Stimulated activated CD4-positive, alpha-beta T cell treated with anti-CD3 and anti-CD28 coated beads, Interleukin-4, amount 100 ng/mL, for 24 hours (primary cell): Measurements from ENCODE around the gene GVQW3.
A peak's percentile ranks its signal among the peaks of the same experiment; 100 is the strongest.

Experiments
- DNase-seq: peaks from one replicate; pipeline ENCODE4 v3.0.0-alpha.2; 2020

The GVQW3 gene

GRCh38 chr11:76380977-76381719, at the start of gene GVQW3, which contains the start of gene THAP12:
GVQW3 (plus strand) TSS chr11:76381323; CDS start chr11:76381829, 506 bp downstream.
THAP12 (minus strand) TSS chr11:76381132; CDS start chr11:76380836, 296 bp downstream.
- peak; percentile 96 for DNase-seq

GRCh38 chr11:76334826-76335389, 46.2 kb upstream of the GVQW3 start:
- no peak for DNase-seq

GRCh38 chr11:76335842-76336241, 45.3 kb upstream of the GVQW3 start:
- DNase-seq: no peak

- no peak for DNase-seq
Observed at GRCh38 chr11:76336597-76336996, 44.5 kb upstream of the GVQW3 start.

GRCh38 chr11:76337469-76337868, 43.7 kb upstream of the GVQW3 start:
- DNase-seq: no peak

- DNase-seq: no peak
Observed at GRCh38 chr11:76337923-76338322, 43.2 kb upstream of the GVQW3 start.

GRCh38 chr11:76339221-76339620, 41.9 kb upstream of the GVQW3 start:
- no peak for DNase-seq

GRCh38 chr11:76347466-76347865, 33.7 kb upstream of the GVQW3 start:
- no peak for DNase-seq

GRCh38 chr11:76348348-76348747, 32.8 kb upstream of the GVQW3 start:
- no peak for DNase-seq

GRCh38 chr11:76355172-76355571, 26.0 kb upstream of the GVQW3 start:
- DNase-seq: no peak

GRCh38 chr11:76361374-76361773, 19.7 kb upstream of the GVQW3 start:
- no peak for DNase-seq

- no peak for DNase-seq
Observed at GRCh38 chr11:76361776-76362175, 19.3 kb upstream of the GVQW3 start.

- DNase-seq: no peak
Observed at GRCh38 chr11:76362716-76363115, 18.4 kb upstream of the GVQW3 start.

GRCh38 chr11:76365038-76365679, 16.0 kb upstream of the GVQW3 start:
- no peak for DNase-seq

GRCh38 chr11:76368490-76368889, 12.6 kb upstream of the GVQW3 start:
- DNase-seq: no peak

- no peak for DNase-seq
Observed at GRCh38 chr11:76369406-76369805, 11.7 kb upstream of the GVQW3 start.

- peak; percentile 60 for DNase-seq
Observed at GRCh38 chr11:76371170-76371569, 10.0 kb upstream of the GVQW3 start.

GRCh38 chr11:76376746-76377558, 4.2 kb upstream of the GVQW3 start:
- no peak for DNase-seq

- no peak for DNase-seq
Observed at GRCh38 chr11:76379807-76380158, 1.3 kb upstream of the GVQW3 start.

- DNase-seq: peak; percentile 75
Observed at GRCh38 chr11:76380159-76380976, 755 bp upstream of the GVQW3 start.

- DNase-seq: no peak
Observed at GRCh38 chr11:76382209-76382608, 1.1 kb downstream of the GVQW3 start.

- no peak for DNase-seq
Observed at GRCh38 chr11:76385903-76386302, 4.8 kb downstream of the GVQW3 start.
